HG03521 (cell line): Measurements from ENCODE around the gene MARCHF3.
"Not testable (repeated sequence)": the region's sequence is repeated elsewhere in the genome, so short reads cannot be mapped to it uniquely, and the experiment has no call there.

Experiments used
- ATAC-seq: cut with Tn5 transposase; IDR thresholded peaks from one replicate; pipeline ENCODE4 v1.9.1; 2021; ENCODE audit warnings: mild to moderate bottlenecking, moderate library complexity; ENCODE audit not compliant: unreplicated experiment

MARCHF3 gene

GRCh38 chr5:126925482-126925881, 104.9 kb downstream of the MARCHF3 start:
- no peak for ATAC-seq

GRCh38 chr5:126924331-126925033, 105.9 kb downstream of the MARCHF3 start:
- ATAC-seq = no peak

- no peak for ATAC-seq
Observed at GRCh38 chr5:126921241-126922091, 108.9 kb downstream of the MARCHF3 start.

GRCh38 chr5:126920291-126920690, 110.1 kb downstream of the MARCHF3 start:
- ATAC-seq = no peak

GRCh38 chr5:126919566-126919965, 110.8 kb downstream of the MARCHF3 start:
- ATAC-seq = no peak

GRCh38 chr5:126918615-126918957, 111.8 kb downstream of the MARCHF3 start:
- ATAC-seq = no peak

- ATAC-seq = no peak
Observed at GRCh38 chr5:126917918-126918614, 112.3 kb downstream of the MARCHF3 start.

- ATAC-seq = no peak
Observed at GRCh38 chr5:126915496-126915895, 114.9 kb downstream of the MARCHF3 start.

- ATAC-seq = no peak
Observed at GRCh38 chr5:126914801-126915436, 115.4 kb downstream of the MARCHF3 start.

- ATAC-seq = no peak
Observed at GRCh38 chr5:126912616-126913200, 117.7 kb downstream of the MARCHF3 start.

- no peak for ATAC-seq
Observed at GRCh38 chr5:126911986-126912385, 118.4 kb downstream of the MARCHF3 start.

- no peak for ATAC-seq
Observed at GRCh38 chr5:126909856-126910255, 120.5 kb downstream of the MARCHF3 start.

GRCh38 chr5:126904407-126904806, 126.0 kb downstream of the MARCHF3 start:
- ATAC-seq = not testable (repeated sequence)

GRCh38 chr5:126900796-126901195, 129.6 kb downstream of the MARCHF3 start:
- ATAC-seq = no peak

GRCh38 chr5:126899476-126899875, 130.9 kb downstream of the MARCHF3 start:
- no peak for ATAC-seq

GRCh38 chr5:126897851-126898630, 132.3 kb downstream of the MARCHF3 start:
- no peak for ATAC-seq

- ATAC-seq = no peak
Observed at GRCh38 chr5:126896170-126896702, 134.1 kb downstream of the MARCHF3 start.

- ATAC-seq = not testable (repeated sequence)
Observed at GRCh38 chr5:126895712-126896111, 134.6 kb downstream of the MARCHF3 start.

- not testable (repeated sequence) for ATAC-seq
Observed at GRCh38 chr5:126890414-126890813, 139.9 kb downstream of the MARCHF3 start.

GRCh38 chr5:126888175-126888574, 142.2 kb downstream of the MARCHF3 start:
- ATAC-seq = no peak
